Calu3 (cell line): ENCODE measurements around the gene ARHGEF10L. TPM values are rescaled to one million over a fixed set of nuclear protein-coding genes. Genes with fewer than 3 reads are reported as not detected.

Experiments
- BruUV-seq: library from RNA; stranded (reverse); fragments of 400-500 nt; replicated peaks from 2 replicates; lab custom pipeline; 2021; lab: Mats Ljungman, UMichigan
- CTCF ChIA-PET: fragments of 300-600 bp; sonication (Branson Sonifier 250); formaldehyde crosslinking; loops from one replicate; lab custom pipeline; 2022; ENCODE audit warnings: antibody characterized with exemption; lab: Charles Lee
- DNase-seq: peaks from one replicate; pipeline ENCODE4 v3.0.0; 2022
- H3K27ac Mint-ChIP-seq: one replicate; pipeline ENCODE4 v1.8.0; 2022; ENCODE audit warnings: mixed read lengths; ENCODE audit not compliant: unreplicated experiment
- H3K27me3 Mint-ChIP-seq: one replicate; pipeline ENCODE4 v1.8.0; 2022; ENCODE audit warnings: mixed read lengths; ENCODE audit not compliant: unreplicated experiment
- H3K36me3 Mint-ChIP-seq: one replicate; pipeline ENCODE4 v1.8.0; 2022; ENCODE audit warnings: mild to moderate bottlenecking, moderate library complexity, mixed read lengths; ENCODE audit not compliant: insufficient read depth, unreplicated experiment
- H3K4me1 Mint-ChIP-seq: one replicate; pipeline ENCODE4 v1.8.0; 2022; ENCODE audit warnings: mild to moderate bottlenecking, low read depth, mixed read lengths; ENCODE audit not compliant: unreplicated experiment
- H3K4me3 Mint-ChIP-seq: one replicate; pipeline ENCODE4 v1.8.0; 2022; ENCODE audit warnings: mild to moderate bottlenecking, low read depth, moderate library complexity, mixed read lengths; ENCODE audit not compliant: unreplicated experiment
- H3K9me3 Mint-ChIP-seq: one replicate; pipeline ENCODE4 v1.8.0; 2022; ENCODE audit warnings: low read depth, mixed read lengths; ENCODE audit not compliant: unreplicated experiment
- CTCF ChIP-seq: fragments of 200-600 bp; IDR thresholded peaks from one replicate; pipeline ENCODE4 v1.8.0; 2022; ENCODE audit warnings: antibody characterized with exemption; ENCODE audit not compliant: unreplicated experiment
- intact Hi-C: fragments of 100-400 bp; cut with micrococcal nuclease; formaldehyde crosslinking; loops from one replicate; pipeline ENCODE4 v1.10.0; 2022; ENCODE audit not compliant: unreplicated experiment
- total RNA-seq: library from RNA; stranded (reverse); gene quantifications from 2 replicates; pipeline ENCODE4 v1.2.3, GENCODE V29; 2022

Gene ARHGEF10L
- total RNA-seq, 1 experiment from 2014 or later = 20.1 TPM

DNA sequence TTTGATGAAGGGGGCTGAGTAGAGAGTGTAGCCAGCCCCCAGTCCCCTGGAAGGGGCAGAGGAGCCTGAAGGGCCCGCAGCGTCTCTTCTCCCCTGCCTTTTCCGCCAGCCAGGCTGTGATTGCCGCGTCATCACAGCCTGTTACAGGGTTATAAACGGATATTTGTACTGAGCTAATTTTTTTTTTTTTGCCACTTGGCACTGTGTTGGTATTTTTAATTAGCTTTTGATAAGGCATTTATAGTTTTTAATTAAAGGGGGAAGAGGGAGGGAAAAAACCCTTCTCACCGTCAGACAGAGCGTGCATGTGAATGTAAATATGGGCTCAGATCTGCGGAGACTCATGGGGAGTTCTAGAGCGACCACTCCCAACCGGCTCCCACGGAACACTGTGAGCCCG, 117.9 kb downstream of the ARHGEF10L start:
- no peak for TF ChIP-seq CTCF
- H3K36me3 Mint-ChIP-seq = no peaks in the 10 kb centered on the region
- H3K27me3 Mint-ChIP-seq = no peaks in the 10 kb centered on the region
- BruUV-seq = no TSS peak
- H3K4me3 Mint-ChIP-seq = no peak overlapping the region
- H3K4me1 Mint-ChIP-seq = no peaks in the 10 kb centered on the region
- no peak overlapping the region for H3K27ac Mint-ChIP-seq
- DNase-seq = no peak
- intact Hi-C loops = no loop called here
- CTCF ChIA-PET = no interaction called here
- no peaks in the 10 kb centered on the region for H3K9me3 Mint-ChIP-seq

- TF ChIP-seq CTCF = no peak
- intact Hi-C loops = no loop called here
- DNase-seq = no peak
- no peaks in the 10 kb centered on the region for H3K9me3 Mint-ChIP-seq
- H3K27me3 Mint-ChIP-seq = no peaks in the 10 kb centered on the region
- BruUV-seq = no TSS peak
- CTCF ChIA-PET = no interaction called here
- H3K4me3 Mint-ChIP-seq = no peak overlapping the region
- H3K36me3 Mint-ChIP-seq = no peaks in the 10 kb centered on the region
- no peaks in the 10 kb centered on the region for H3K4me1 Mint-ChIP-seq
- no peak overlapping the region for H3K27ac Mint-ChIP-seq
These were observed 119.3 kb downstream of the ARHGEF10L start for GRCh38 chr1:17658837-17659236.

GRCh38 chr1:17661546-17662157, 122.2 kb downstream of the ARHGEF10L start:
- no peak overlapping the region for H3K4me3 Mint-ChIP-seq
- DNase-seq = peak; percentile 68
- BruUV-seq = no TSS peak
- H3K27me3 Mint-ChIP-seq = no peaks in the 10 kb centered on the region
- H3K9me3 Mint-ChIP-seq = no peaks in the 10 kb centered on the region
- TF ChIP-seq CTCF = peak; percentile 72
- no peaks in the 10 kb centered on the region for H3K36me3 Mint-ChIP-seq
- CTCF ChIA-PET = interaction anchor here (0.7 to 1.4 kb wide), 4 partner anchors 34 to 439 kb away, joined by 3 to 5 read pairs (median 4); no protein-coding TSS in a partner anchor
- no peaks in the 10 kb centered on the region for H3K4me1 Mint-ChIP-seq
- no peak overlapping the region for H3K27ac Mint-ChIP-seq
- intact Hi-C loops = no loop called here

GRCh38 chr1:17662296-17662695, 122.8 kb downstream of the ARHGEF10L start:
- TF ChIP-seq CTCF = no peak
- H3K4me1 Mint-ChIP-seq = no peaks in the 10 kb centered on the region
- DNase-seq = no peak
- no peak overlapping the region for H3K27ac Mint-ChIP-seq
- H3K4me3 Mint-ChIP-seq = no peak overlapping the region
- no peaks in the 10 kb centered on the region for H3K27me3 Mint-ChIP-seq
- CTCF ChIA-PET = no interaction called here
- intact Hi-C loops = no loop called here
- no TSS peak for BruUV-seq
- H3K9me3 Mint-ChIP-seq = no peaks in the 10 kb centered on the region
- H3K36me3 Mint-ChIP-seq = peaks cover 3% of the 10 kb centered on the region
